WERI-Rb-1 (cell line): Measurements from ENCODE around the gene MYOM1.
"Not testable (repeated sequence)": the region's sequence is repeated elsewhere in the genome, so short reads cannot be mapped to it uniquely, and the experiment has no call there.

Experiments used
- DNase-seq: peaks from one replicate; pipeline ENCODE4 v3.0.0-alpha.2; 2020
- H3K27ac ChIP-seq: fragments of 250-450 bp; sonication (Bioruptor Pico); 2 replicates; pipeline ENCODE4 v1.5.1; 2020; ENCODE audit warnings: mild to moderate bottlenecking, moderate library complexity
- H3K27me3 ChIP-seq: fragments of 250-450 bp; sonication (Bioruptor Pico); 2 replicates; pipeline ENCODE4 v1.5.1; 2021; ENCODE audit warnings: mild to moderate bottlenecking, low read depth, moderate library complexity; ENCODE audit not compliant: insufficient read depth, severe bottlenecking
- H3K36me3 ChIP-seq: fragments of 250-450 bp; sonication (Bioruptor Pico); 2 replicates; pipeline ENCODE4 v1.5.1; 2020; ENCODE audit warnings: mild to moderate bottlenecking, moderate library complexity
- H3K4me3 ChIP-seq: 2 replicates; pipeline ENCODE4 v1.5.1; 2011; ENCODE audit warnings: low read depth, mild to moderate bottlenecking, control low read depth, low read length
- H3K9me3 ChIP-seq: fragments of 250-450 bp; sonication (Bioruptor Pico); 2 replicates; pipeline ENCODE4 v1.5.1; 2021; ENCODE audit warnings: mild to moderate bottlenecking, moderate library complexity; ENCODE audit not compliant: severe bottlenecking
- TF ChIP-seq, protein P1 (sequence below): IDR thresholded peaks from 2 replicates; pipeline ENCODE4 v1.5.1; 2011; ENCODE audit warnings: low read depth, mild to moderate bottlenecking, control low read depth, inconsistent platforms, low read length

The MYOM1 gene

DNA sequence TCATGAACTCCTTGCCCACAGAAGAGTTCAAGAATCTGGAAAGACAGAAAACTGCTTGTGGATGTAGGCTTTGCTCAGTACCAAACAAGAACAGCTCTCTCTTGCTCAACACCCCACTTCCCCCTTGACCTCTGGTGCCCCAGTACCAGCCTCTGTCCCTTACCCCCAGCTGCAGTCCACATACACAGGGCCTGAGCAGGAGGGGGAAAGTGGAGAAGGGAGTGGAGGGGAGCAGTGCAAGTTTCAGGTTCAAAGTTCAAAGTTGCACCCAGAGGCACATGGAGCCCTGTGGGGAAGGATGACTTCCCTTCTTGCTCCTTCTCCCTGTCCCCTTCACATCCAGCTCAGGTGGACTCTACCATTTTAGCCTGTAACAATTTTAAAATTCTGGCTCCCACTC is 145.7 kb downstream of the MYOM1 start:
- Histone ChIP-seq H3K4me3 (no peak overlapping the region), H3K9me3 (no peaks in the 10 kb centered on the region), H3K36me3 (no peaks in the 10 kb centered on the region), H3K27ac (no peak overlapping the region), H3K27me3 (no peaks in the 10 kb centered on the region)
- TF ChIP-seq, protein P1, sequence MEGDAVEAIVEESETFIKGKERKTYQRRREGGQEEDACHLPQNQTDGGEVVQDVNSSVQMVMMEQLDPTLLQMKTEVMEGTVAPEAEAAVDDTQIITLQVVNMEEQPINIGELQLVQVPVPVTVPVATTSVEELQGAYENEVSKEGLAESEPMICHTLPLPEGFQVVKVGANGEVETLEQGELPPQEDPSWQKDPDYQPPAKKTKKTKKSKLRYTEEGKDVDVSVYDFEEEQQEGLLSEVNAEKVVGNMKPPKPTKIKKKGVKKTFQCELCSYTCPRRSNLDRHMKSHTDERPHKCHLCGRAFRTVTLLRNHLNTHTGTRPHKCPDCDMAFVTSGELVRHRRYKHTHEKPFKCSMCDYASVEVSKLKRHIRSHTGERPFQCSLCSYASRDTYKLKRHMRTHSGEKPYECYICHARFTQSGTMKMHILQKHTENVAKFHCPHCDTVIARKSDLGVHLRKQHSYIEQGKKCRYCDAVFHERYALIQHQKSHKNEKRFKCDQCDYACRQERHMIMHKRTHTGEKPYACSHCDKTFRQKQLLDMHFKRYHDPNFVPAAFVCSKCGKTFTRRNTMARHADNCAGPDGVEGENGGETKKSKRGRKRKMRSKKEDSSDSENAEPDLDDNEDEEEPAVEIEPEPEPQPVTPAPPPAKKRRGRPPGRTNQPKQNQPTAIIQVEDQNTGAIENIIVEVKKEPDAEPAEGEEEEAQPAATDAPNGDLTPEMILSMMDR, result no peak
- DNase-seq, result no peak

DNA sequence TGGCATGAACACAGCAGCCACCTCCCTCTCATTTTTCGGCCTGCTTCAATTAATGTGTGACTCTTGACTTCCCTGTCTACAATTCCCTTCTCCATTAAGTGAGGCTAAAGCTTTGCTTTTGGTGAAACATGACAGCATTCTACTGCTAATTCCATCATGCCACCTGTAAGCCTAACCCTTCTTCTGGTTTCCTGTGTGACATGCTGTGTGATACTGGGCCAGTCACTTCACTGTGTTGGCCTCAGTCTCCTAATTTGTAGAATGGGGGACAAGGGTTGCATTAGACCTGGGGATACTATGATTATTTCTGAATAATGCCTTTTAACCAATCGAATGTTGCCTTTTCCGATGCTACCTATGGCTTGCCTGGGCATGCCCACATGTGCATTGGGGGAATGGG is 146.4 kb downstream of the MYOM1 start:
- H3K36me3 ChIP-seq, H3K27me3 ChIP-seq, H3K4me3 ChIP-seq, DNase-seq, H3K9me3 ChIP-seq, H3K27ac ChIP-seq: not testable (repeated sequence)

DNA sequence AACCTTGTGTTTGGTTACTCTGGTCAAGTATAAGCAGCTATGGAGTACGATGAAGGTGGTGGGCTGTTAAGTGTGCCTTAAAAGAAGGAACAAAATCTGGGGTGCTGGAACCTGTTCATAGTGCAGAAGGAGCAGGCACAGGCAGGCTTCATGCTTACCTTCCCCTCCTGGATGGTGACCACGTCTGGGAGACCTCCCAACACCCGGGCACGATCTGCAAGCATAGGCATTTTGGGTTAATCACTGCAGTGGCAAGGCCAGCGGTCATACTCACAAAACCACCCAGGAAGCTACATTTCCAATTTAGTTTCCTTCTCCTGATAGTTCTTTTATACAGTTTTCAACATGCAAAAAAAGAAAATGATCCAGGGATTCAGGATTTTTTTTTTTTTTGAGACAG is 148.1 kb downstream of the MYOM1 start:
- no peaks in the 10 kb centered on the region for H3K9me3 ChIP-seq
- TF ChIP-seq, protein P1, result no peak
- H3K4me3 ChIP-seq, result no peak overlapping the region
- no peak overlapping the region for H3K27ac ChIP-seq
- no peak for DNase-seq
- H3K27me3 ChIP-seq, result no peaks in the 10 kb centered on the region
- no peaks in the 10 kb centered on the region for H3K36me3 ChIP-seq

DNA sequence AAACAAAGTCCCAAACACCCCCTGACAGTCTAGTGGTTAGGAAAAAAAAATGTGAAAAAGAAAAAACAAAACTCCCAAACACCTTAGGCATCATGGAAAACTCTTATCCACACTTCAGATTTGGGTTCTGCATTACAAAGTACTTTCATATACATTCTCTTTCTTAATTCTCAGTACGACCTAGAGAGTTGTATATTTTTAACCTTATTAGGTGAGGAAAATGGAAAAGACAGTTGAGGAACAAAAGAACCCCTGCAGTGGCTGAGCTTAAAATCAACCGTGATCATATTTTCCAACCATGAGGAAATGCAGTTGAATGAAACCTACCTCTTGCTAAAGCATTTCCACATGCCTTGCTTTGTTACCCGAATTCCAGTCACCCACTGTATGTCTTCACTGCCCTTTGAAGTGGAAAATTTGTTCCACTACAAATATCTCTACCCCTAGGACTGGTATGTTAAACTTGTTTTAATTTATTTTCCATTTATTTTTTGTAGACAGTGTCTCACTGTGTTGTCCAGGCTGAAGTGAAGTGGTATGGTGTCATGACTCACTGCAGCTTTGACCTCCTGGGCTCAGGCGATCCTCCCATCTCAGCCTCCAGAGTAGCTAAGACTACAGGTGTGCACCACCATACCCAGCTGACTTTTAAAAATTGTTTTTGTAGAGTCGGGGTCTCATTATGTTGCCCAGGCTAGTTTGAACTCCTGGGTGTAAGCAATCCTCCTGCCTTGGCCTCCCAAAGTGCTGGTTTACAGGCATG is 149.9 kb downstream of the MYOM1 start:
- no peaks in the 10 kb centered on the region for H3K36me3 ChIP-seq
- no peak overlapping the region for H3K27ac ChIP-seq
- H3K4me3 ChIP-seq, result no peak overlapping the region
- TF ChIP-seq, protein P1, result no peak
- H3K27me3 ChIP-seq, result no peaks in the 10 kb centered on the region
- H3K9me3 ChIP-seq, result no peaks in the 10 kb centered on the region
- no peak for DNase-seq

DNA sequence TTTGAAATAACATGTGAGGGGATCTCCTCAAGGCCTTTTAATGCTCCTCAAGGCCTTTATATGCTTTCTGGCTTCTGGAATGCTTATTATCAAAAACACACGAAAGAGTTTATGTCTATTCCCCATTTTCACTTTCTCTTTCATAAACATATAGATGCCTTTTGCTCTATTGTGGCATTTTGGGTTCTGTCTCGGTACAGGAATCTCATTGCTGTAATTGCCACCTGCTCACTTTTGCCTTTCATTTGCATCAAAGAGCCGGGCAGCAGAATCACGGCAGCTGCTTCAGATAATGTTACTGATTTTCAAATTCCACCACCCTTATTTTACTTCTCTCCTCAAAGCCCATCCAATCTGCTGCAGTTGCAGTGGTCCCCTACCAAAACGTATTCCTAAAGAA is 152.0 kb downstream of the MYOM1 start:
- H3K27ac ChIP-seq, result no peak overlapping the region
- H3K27me3 ChIP-seq, result no peaks in the 10 kb centered on the region
- H3K4me3 ChIP-seq, result no peak overlapping the region
- DNase-seq, result no peak
- TF ChIP-seq, protein P1, result no peak
- H3K36me3 ChIP-seq, result no peaks in the 10 kb centered on the region
- no peaks in the 10 kb centered on the region for H3K9me3 ChIP-seq

DNA sequence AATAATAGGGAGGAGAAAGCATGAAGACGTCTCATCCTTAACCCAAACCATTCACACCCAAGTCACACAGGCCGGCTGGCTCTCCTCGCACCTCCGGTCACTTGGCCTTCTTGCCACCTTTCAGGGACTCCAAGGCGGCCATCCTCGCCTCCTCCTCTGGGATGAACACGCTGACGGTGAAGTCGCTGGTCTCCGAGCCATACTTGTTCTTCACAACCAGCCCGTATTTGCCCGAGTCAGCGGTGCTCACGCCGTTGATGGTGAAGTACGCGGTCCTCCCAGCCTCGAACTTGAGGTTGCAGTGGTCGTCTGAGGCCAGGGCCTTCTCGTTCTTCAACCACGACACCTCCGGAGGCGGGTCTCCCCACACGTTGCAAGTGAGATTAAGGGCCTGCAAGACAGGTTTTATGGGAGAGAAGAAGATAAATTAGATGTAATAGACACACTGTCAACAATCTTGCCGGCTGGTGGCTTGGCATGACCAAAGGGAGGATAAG is 152.6 kb downstream of the MYOM1 start:
- TF ChIP-seq, protein P1, result no peak
- DNase-seq, result no peak

More for the DNA sequence above, 152.6 kb downstream of the MYOM1 start:
- no peaks in the 10 kb centered on the region for H3K36me3 ChIP-seq
- H3K9me3 ChIP-seq, result no peaks in the 10 kb centered on the region
- no peaks in the 10 kb centered on the region for H3K27me3 ChIP-seq
- no peak overlapping the region for H3K4me3 ChIP-seq
- H3K27ac ChIP-seq, result no peak overlapping the region
